NCI-H510A (cell line): ENCODE results near the gene SCNN1B.
"Not testable (repeated sequence)": the region's sequence is repeated elsewhere in the genome, so short reads cannot be mapped to it uniquely, and the experiment has no call there.

Experiments
- DNase-seq: peaks from one replicate; lab custom pipeline; 2025; lab: John Stamatoyannopoulos, UW

The SCNN1B gene

DNA sequence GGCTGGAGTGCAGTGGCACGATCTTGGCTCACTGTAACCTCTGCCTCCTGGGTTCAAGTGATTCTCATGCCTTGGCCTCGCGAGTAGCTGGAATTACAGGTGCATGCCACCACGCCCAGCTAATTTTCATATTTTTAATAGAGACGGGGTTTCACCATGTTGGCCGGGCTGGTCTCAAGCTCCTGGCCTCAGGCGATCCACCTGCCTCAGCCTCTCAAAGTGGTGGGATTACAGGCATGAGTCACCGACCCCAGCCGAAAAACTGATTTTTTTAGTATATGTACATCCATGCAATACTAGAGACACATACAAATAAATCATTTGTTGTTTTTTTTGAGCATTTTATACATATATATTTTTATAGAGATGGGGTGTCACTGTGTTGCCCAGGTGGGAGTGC is 79.6 kb downstream of the SCNN1B start:
- DNase-seq: not testable (repeated sequence)

DNA sequence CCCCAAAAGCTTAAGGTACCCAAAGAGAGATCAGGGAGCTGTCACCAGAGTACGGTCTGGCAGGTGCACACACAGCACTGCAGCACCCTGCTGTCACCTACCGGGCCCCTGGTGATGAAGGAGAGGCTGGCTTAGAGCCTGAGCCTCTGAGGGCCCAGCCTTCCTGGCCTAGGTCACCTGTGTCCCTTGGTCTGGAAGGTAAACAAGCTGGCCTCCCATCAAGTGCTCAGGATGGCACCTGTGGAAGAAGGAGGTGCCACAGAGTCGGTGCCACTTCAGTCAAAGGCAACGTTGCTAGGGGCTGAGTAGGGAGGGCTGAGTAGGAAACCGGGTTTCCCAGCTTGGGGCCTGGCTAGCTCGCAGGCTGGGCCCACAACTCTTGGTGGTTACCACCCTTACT is 80.2 kb downstream of the SCNN1B start:
- DNase-seq: peak; percentile 33

DNA sequence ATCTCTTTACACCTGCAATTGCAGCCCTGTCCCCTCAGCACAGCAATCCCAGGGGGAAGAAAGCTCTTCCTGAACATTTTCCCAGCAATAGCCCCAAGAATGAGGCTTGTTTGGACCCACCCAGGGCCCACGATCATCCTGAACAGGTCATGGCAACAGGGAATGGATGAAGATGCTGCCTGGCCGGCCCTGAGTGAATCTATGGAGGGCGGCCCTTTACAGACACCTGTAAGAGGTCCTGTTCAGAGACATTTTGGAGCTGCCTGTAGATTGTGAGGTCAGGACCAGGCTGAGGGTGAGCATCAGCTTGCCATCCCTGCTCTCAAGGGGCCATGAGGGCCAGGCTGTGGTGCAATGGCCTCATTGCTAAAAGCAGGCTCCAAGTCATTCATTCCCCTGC is 81.8 kb downstream of the SCNN1B start:
- DNase-seq: no peak

DNA sequence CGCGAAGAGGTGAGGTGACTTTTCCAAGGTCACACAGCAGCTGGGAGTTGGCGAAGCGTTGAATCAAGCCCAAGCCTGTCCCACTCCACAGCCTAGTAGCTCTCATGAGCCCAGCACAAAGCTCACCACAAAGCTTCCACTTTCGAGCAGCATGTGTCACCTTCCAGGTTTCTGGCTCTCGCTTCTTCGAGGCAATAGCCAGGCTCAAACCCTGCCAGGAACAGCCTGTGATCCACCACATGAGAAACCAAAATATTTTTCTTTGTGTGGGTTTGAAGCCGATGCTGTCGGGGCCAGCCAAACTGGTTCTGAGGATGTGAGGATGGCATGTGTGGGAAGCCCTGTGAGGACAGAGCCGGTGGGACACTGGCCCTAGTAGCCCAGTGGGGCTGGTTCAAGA is 82.8 kb downstream of the SCNN1B start:
- no peak for DNase-seq

DNA sequence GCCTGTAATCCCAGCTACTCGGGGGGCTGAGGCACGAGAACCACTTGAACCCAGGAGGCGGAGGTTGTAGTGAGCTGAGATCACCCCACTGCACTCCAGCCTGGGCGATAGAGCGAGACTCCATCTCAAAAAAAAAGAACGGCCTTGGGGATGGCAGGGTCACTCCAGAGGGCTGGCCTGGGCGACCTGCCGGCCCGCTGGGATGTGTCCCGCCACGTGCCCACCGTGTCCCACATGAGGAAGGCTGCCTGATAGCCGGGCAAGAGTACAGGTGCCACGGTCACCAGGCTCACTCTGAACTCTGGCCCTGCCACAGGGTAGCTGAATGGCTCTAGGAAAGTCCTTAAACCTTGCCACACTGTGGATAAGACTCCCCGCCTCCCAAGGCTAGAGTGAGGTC is 83.3 kb downstream of the SCNN1B start:
- DNase-seq: no peak

DNA sequence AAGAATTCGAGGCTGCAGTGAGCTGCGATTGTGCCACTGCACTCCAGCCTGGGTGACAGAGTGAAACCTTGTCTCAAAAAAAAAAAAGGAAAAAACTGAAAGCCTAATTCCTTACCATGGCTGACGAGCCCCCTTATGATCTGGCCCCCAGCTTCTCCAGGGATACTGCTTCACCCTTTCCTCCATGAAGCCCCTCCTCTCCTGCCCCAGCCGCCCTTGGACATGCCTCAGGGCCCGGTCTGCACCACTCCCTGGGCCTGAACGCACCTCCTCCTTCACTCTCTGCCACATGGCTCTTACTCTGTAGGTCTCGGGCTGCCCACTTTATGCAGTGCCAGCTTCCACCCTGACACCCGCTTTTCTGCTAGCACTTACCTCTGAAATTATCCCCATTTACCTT is 85.6 kb downstream of the SCNN1B start:
- no peak for DNase-seq

DNA sequence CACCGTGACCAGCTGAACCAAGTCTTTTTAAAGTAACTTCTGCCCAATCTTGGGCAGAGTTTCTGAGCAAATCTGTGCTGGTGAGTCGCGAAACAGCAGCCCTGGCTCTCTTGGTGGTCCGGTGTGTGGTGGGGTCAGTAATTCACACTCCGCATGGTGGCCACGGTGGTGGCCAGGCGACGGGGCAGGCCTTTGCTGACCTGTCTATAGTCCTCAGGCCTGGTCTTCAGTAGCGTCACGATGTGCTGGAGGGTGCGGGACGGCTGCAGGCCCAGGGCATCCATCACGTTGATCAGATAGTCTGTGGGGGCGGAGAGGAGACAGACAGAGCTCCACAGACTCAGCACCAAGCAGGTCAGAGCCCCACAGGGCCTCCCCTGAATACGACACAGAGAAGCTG is 86.7 kb downstream of the SCNN1B start:
- no peak for DNase-seq

DNA sequence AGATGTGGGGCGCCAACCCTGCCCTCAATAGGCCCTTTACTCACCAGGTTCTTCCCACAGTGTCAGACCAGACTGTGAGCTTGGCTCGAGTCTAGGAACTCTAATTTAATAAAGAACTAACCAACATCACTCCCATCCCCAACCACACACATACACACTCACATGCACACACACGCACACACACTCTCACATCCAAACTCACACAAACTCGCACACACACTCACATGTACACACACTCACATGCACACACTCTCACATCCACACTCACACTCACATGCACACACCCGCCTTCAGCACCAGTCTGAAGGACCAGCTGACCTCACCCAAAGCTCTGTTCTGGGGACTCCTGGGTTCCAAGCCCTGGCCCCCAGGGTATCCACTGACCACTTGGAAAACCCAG is 87.1 kb downstream of the SCNN1B start:
- DNase-seq: no peak

DNA sequence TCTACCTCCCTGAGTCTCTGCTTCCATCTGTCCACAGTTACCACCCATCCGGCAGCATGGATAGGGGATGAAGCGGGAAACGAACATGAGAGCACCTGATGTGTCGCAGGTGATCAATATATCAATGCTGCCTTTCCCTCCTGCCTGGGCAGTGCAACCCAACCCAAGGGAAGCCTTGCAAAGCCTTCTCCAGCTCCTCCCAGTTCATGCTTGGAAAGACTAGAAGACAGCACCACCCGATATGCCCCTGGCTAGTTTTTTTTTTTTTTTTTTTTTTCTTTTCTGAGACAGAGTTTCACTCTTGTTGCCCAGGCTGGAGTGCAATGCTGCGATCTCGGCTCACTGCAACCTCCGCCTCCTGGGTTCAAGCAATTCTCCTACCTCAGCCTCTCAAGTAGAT is 87.8 kb downstream of the SCNN1B start:
- DNase-seq: not testable (repeated sequence)

DNA sequence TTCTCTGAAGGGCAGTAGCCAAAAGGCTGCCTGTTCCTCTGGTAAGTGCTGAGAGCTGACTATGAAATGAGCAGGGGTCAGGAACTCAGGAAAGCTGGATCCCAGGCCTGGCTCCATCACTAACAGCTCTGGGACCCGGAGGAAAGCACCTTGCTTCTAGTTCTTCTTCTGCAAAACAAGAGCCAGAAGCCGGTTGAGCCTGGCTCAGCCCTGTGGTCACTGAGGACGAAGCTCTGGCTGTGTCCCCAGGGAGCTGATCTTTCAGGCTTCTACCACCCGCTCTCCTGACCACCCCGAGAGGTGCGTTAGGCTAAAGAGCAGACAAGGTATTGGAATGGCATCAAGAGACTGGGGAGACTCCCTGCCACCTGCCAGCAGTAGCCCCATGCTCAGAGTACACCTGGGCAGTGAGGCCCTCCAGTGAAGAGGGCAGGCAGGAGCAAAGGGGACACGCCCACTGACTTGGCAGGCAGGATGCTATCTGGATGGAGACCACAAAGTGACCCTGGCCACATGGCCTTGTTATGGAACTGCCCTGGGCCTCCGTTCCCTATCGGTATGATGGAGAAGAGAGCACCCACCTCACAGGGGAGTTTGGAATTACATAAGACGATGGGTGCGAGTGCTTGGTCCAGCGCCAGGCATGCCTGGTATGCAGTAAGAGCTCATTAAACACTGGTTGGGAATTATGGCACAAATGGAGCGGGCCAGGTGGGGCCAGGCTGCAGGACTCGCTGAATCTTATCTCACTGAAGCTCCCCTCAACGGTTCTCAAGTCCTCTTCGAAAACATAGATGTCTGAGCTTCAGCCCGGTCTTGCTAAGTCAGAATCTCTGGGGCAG is 89.5 kb downstream of the SCNN1B start:
- DNase-seq: no peak

DNA sequence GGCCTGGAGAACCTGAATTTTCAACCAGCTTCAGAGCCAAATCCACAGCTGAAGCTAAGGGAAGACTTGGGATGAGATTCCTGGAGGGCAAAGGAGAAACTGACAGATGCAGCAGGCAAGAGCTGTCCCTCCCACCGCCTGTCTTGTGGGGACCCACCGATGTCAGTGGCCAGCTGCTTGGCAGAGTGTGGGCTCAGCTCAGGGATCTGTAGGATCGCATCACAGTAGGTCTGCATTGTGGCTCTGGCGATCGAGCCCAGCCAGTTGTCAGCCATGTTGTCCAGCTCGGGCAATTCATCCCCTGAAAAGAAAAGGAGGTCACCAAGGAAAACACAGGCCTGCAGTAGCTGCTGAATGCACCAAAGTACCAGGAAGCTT is 90.1 kb downstream of the SCNN1B start:
- no peak for DNase-seq

DNA sequence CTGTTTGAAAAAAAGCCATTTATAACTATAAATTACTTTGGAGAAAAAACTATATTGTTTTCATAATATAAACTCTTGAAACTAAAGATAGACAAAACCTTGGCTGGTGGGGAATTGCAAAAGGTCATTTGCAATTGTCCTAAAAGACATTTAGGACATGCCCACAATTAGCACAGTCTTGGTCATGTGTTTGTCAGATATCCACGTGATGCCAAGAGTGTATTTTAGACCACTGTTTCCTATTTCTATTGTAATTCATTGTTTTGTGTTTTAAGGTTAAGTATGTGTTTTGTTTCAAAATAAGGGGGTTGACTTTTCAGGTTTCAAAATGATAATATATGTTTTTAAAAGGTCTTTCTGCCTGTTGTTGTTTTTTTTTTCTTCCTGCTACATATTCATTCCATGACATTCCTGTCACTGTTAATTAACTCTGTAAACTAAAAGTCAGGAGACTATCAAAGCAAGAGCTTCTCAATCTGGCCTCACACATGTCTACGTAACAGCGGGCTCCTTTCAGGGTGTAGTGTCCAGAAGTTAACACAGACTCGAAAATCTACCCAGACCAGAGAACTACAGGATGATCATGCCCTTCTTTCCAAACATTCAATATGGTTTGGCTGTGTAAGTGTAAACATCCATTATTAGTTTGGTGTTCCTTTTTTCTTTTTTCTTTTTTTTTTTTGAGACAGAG is 92.2 kb downstream of the SCNN1B start:
- no peak for DNase-seq

DNA sequence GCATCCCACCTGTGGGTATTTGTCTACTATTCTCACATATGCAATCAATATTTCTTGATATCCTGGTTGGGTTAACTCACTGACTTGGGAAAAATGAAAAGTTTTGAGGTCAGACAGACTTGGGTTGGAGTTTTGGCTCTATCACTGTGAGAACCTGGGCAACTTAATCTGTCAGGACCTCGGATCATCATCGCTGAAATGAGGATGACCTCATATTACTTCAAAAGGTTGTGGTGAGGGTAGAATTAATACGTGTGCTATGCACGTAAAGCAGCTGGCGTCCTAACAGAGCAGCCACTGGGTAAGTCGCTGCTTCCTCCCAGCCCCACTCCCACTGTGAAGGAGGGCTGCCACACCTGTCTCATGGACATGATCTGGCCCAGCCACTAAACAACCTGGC is 93.6 kb downstream of the SCNN1B start:
- no peak for DNase-seq

DNA sequence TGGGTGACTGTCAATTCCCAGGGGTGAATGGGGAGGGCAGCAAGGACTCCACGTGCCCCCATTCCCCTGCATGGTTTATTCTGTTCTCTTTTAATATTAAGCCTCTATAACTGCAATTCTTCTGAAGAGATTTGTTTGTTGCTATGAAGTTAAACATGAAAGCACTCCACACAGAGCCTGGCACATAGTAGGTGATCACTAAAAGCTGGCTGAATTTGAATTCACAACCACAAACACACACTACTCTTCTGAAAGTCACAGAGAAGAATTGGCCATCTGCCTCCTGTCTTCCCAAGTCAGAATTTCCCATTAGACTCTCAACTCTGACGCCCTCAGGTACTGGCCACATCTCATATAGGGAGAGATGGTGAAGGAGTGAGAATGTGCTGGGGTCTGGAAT is 95.4 kb downstream of the SCNN1B start:
- DNase-seq: no peak

DNA sequence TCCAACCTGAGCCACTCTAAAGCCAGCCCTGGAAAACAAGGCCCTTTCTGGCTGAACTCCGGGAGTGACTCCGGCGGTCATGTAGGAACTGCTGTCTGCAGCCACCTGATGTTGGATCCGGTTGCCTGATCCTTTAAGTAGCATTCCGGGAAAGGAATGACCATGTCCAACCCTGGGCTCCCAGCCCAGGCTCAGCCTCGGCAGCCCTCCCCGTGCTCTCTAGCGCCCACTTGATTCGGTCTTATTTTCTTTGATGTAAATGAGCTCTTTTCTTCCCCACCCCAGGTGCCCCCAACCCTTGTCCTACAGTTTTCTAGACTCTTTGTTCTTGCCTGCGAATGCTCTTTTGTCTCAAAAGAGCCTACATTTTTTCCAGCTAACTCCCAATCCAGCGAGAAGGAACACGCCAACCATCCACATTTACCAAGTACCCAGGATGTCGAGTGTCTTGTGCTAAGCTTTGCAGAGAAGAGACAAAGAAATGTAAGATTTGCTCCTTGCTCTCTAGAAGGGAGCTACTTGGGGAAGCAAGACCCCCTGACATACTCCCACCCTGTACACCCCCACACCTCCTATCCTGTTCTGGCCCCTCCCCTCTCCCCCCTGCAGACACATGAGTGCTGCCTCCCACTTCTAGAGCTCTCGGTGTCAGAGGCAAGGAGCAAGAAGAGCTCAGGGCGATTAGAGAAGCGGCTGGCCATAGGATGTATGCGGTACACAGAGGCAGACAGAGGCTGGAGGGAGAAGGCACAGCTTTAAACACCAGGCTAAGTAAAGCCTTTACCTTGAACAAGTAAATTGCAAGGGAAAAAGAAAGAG is 97.1 kb downstream of the SCNN1B start:
- no peak for DNase-seq

DNA sequence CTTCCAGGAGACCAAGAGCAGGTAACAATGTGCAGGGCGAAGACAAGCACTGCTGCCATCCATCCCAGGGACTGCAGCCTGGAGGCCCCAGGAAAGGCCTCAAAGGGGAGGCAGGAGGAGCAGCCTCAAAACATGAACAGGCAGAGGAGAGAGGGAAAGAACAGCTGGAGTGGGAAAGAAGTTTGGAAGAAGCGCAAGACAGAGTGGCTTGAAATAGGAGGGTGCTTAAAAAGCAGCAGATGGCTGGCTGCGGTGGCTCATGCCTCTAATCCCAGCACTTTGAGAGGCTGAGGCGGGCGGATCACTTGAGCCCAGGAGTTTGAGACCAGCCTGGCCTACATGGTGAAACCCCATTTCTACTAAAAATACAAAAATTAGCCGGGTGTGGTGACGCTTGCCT is 98.3 kb downstream of the SCNN1B start:
- DNase-seq: not testable (repeated sequence)

DNA sequence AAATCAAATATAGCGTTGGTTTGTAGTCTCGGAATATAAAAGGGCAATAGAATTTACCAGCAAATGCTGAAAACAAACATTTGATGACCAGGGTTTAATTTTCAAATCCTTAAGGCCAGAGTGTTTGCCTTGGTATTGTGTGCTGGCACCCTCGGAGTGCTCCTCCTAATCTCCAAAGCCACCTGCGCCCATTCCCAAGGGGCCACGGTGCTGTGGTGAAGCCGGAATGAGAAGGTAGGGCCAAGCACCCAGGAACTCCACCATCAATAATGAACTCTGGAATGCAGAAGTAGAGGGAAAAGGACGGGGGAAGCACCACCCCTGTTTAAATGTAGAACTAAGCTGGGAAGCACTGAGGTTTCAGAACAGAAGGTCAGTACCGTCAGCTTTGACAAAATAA is 99.0 kb downstream of the SCNN1B start:
- DNase-seq: no peak

DNA sequence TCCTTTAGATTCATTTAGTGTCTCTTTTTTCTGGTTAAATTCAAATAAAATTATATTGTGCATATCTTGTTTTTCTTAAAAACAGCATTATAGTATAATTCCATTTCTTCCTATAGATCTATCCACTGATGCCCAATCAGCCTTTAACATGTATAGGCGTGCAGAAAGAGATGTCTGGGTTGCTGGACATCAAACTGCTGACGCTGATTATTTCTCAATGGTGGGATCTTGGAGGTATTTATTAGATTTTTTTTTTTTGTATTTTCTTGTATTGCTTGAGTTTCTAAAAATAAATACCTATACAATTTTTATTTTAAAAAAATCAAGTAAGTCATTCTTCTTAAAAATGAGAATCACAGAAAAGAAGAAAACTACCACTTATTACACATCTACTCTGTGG is 100.0 kb downstream of the SCNN1B start:
- no peak for DNase-seq

DNA sequence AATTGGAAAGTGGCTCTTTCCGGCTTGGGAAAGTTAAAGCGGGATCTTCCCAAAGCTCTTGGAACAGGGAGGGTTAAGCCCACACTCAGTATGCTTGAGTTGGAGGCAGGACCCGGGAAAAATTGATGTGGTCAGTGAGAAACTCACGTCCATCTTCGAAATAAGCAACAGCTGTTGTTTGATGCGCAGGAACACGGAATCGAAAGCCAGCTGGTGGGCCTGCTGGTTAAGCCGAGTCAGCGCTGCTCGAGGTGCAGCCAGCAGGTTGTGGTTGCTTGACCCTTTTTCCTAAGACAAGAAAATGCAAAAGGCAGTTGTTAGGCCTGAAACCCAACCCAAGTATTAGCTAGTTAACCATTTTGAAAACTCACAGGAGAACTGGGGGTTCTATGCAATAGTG is 101.4 kb downstream of the SCNN1B start:
- no peak for DNase-seq

DNA sequence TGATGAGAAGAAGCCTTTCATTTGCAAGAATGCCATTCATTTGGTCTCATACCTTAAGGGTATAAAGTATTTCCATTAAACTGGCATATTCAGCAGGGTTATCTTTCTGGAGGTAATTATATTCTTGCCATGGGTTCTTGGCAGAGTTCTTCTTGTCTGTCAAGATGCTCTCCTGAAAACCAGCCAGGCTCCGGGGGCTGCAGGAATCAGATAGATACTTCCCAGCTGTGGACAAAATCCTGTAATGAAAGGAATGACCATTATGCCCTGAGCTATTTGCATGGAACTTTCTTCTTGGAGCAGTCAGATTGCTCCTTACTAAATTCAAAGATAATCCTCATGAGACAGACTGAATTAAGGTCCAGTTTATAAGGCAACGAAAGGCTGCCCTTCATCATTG is 103.9 kb downstream of the SCNN1B start:
- no peak for DNase-seq

DNA sequence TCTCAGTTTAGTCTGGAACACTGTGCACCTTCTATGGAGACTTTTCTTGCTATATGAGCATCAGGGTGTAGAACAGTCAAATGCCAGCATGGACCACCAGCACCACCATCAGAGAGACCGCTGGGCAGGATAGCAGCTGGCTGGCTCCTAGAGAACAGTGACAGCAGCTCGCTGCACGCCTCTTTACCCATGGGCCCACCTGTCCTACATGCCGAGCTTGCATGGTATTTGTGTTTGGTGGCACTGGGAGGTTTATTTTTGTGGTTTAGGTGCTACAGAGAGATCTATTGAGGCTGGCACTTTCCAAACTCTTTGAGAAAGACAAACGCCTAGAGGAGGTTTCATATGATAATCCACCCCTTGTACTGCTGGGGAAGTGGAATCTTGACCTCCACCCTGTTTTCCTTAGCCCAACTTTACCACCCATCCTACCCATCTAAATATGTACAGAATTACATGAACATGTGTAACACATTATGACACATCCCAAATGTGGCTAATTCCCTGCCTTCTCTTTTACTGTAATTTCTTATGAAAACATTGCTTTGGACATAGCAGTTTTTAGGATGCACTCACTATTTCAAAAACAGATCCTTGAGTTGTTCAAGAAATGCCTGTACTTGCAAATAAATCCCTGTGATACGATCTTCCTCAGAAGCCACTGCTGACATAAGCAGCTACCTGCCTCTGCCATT is 104.6 kb downstream of the SCNN1B start:
- DNase-seq: no peak

DNA sequence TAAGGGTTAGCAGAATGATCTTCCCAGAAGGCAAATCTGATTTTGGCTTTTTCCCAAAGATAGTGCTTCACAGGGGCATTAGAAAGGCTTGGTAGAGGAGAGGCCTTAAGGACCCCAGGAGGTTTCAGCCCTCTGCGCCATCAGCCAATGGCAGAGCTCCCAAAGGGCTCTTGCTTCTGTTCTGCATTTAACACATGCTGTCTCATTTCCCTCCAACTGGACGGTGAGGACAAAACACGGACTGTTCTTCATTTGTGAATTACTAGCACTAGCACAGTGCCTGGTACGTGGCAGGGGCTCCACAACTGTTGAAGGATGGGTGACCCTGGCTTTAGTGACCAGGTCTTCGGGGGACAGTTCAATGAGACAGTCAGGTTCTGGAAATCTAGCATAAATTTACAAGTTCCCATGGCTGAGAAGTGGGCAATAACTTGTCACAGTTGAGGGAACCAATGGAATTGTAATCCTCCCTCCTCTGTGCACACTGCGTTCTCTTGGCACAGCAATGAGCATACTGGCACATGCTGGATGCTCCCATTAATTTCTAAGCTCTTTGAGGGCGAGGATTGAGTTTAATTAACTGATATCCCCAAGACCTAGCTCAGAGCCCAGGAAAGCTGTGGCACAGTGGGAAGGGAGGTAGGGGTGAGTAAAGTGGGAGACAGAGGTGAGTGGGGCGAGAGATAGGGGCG is 105.5 kb downstream of the SCNN1B start:
- no peak for DNase-seq
